Endothelial cell of umbilical vein (primary cell): ENCODE measurements around the gene PHACTR1. TPM values are rescaled to one million over a fixed set of nuclear protein-coding genes. Genes with fewer than 3 reads are reported as not detected.

ENCODE experiments used
- BruUV-seq: library from RNA; stranded (reverse); fragments of 400-500 nt; replicated peaks from 2 replicates; lab custom pipeline; 2021; lab: Mats Ljungman, UMichigan
- CTCF ChIA-PET: fragments of 300-600, 350-600 bp; sonication (Branson Sonifier 250); formaldehyde crosslinking; loops from one replicate; lab custom pipeline; 2021; ENCODE audit warnings: antibody characterized with exemption, inconsistent platforms; lab: Charles Lee
- POLR2A ChIA-PET: fragments of 300-600, 350-600 bp; sonication (Branson Sonifier 250); formaldehyde crosslinking; loops from one replicate; lab custom pipeline; 2021; ENCODE audit warnings: antibody characterized with exemption, inconsistent platforms; lab: Charles Lee
- DNase-seq: peaks from one replicate; pipeline ENCODE4 v3.0.0-alpha.2; 2011; ENCODE audit warnings: low read depth, low spot score
- FAIRE-seq: peaks from 2 replicates; lab custom pipeline; 2011; peaks lifted over from hg19 to GRCh38; lab: Jason Lieb, UNC
- H2AFZ ChIP-seq: 2 replicates; pipeline ENCODE4 v1.6.0; 2012; ENCODE audit warnings: low read depth, low read length, control low read depth, inconsistent platforms
- H3K27ac ChIP-seq: 2 replicates; pipeline ENCODE4 v1.5.1; 2011; ENCODE audit warnings: low read depth, mild to moderate bottlenecking, control low read depth, low read length, moderate library complexity; ENCODE audit not compliant: insufficient read depth
- H3K27me3 ChIP-seq, 2 experiments: 2 replicates each; pipeline versions ENCODE4 v1.6.0 to v1.6.1; 2011; ENCODE audit warnings: low read length in 2 of 2, mixed read lengths in 1 of 2; ENCODE audit not compliant: control insufficient read depth in 2 of 2, insufficient read depth in 2 of 2
- H3K36me3 ChIP-seq, 2 experiments: 2 replicates in 1 of 2; 3 replicates in 1 of 2; pipeline ENCODE4 v1.5.1; 2011; ENCODE audit warnings: low read length in 2 of 2, mild to moderate bottlenecking in 1 of 2, moderate library complexity in 1 of 2; ENCODE audit not compliant: control insufficient read depth in 2 of 2, insufficient read depth in 2 of 2; ENCODE audit errors: extremely low read depth in 1 of 2
- H3K4me1 ChIP-seq: 3 replicates; pipeline ENCODE4 v1.5.1; 2011; ENCODE audit warnings: mild to moderate bottlenecking, low read length; ENCODE audit not compliant: control insufficient read depth, insufficient read depth; ENCODE audit errors: extremely low read depth
- H3K4me2 ChIP-seq: 2 replicates; pipeline ENCODE4 v1.6.1; 2011; ENCODE audit warnings: low read length, control low read depth, mixed read lengths; ENCODE audit not compliant: insufficient read depth
- H3K4me3 ChIP-seq, 3 experiments: fragments of 200-600 bp in 1 of 3; sonication (generic), shearing (Covaris generic) in 1 of 3; replicated peaks in 1 of 3; 2 replicates each; pipeline ENCODE4 v1.5.1; 2011 to 2016; ENCODE audit warnings: control low read depth in 3 of 3, low read length in 3 of 3, mild to moderate bottlenecking in 2 of 3, inconsistent platforms in 1 of 3, low read depth in 1 of 3, moderate library complexity in 1 of 3; ENCODE audit not compliant: insufficient read depth in 1 of 3
- H3K79me2 ChIP-seq: 2 replicates; pipeline ENCODE4 v1.6.0; 2012; ENCODE audit warnings: low read length, inconsistent platforms; ENCODE audit not compliant: control insufficient read depth, insufficient read depth
- H3K9ac ChIP-seq: replicated peaks from 2 replicates; pipeline ENCODE3; 2011; ENCODE audit warnings: low read length, control low read depth; ENCODE audit not compliant: insufficient read depth; ENCODE audit errors: extremely low read depth
- H3K9me1 ChIP-seq: replicated peaks from 3 replicates; pipeline ENCODE4 v1.6.0; 2011; ENCODE audit warnings: mild to moderate bottlenecking, low read length; ENCODE audit not compliant: control insufficient read depth, insufficient read depth; ENCODE audit errors: extremely low read depth
- H3K9me3 ChIP-seq: replicated peaks from 2 replicates; pipeline ENCODE4 v1.5.1; 2012; ENCODE audit warnings: low read length, inconsistent platforms; ENCODE audit not compliant: control insufficient read depth, insufficient read depth
- H4K20me1 ChIP-seq: replicated peaks from 2 replicates; pipeline ENCODE3; 2011; ENCODE audit warnings: mild to moderate bottlenecking, low read length; ENCODE audit not compliant: control insufficient read depth, insufficient read depth; ENCODE audit errors: extremely low read depth
- CTCF ChIP-seq, 2 donors: IDR thresholded peaks; 1 replicate in 1 of 2; 2 replicates in 1 of 2; pipeline ENCODE4 v1.5.1; 2011; ENCODE audit warnings: low read length in 2 of 2, mild to moderate bottlenecking in 2 of 2, moderate library complexity in 2 of 2, control low read depth in 1 of 2, inconsistent platforms in 1 of 2, low read depth in 1 of 2; ENCODE audit not compliant: insufficient read depth in 1 of 2; ENCODE audit errors: extremely low read depth in 1 of 2
- EZH2 ChIP-seq: IDR thresholded peaks from 2 replicates; pipeline ENCODE4 v1.6.1; 2012; ENCODE audit warnings: borderline replicate concordance, low read depth, mild to moderate bottlenecking, moderate library complexity, low read length, inconsistent platforms; ENCODE audit not compliant: severe bottlenecking
- MAX ChIP-seq: IDR thresholded peaks from 2 replicates; pipeline ENCODE4 v1.6.1; 2011; ENCODE audit not compliant: insufficient read depth, insufficient read length
- MYC ChIP-seq: IDR thresholded peaks from one replicate; pipeline ENCODE4 v1.6.1; 2011; ENCODE audit warnings: mild to moderate bottlenecking, low read depth, low read length
- POLR2AphosphoS5 ChIP-seq: IDR thresholded peaks from 2 replicates; pipeline ENCODE4 v1.6.1; 2012; ENCODE audit warnings: low read depth, mild to moderate bottlenecking, control low read depth, low read length, moderate library complexity; ENCODE audit not compliant: insufficient read depth
- dilution Hi-C: fragments of 300-500 bp; cut with MboI; formaldehyde crosslinking; loops from one replicate; pipeline ENCODE4 v1.15.0; 2019; ENCODE audit warnings: low sequenced_read_pairs; ENCODE audit not compliant: extremely low pct_ligation_motif_present
- intact Hi-C: fragments of 100-400 bp; cut with micrococcal nuclease; formaldehyde crosslinking; loops from one replicate; pipeline ENCODE4 v1.10.0; 2022
- polyA plus RNA-seq, 4 experiments: library from polyadenylated mRNA; depleted of rRNA in 3 of 4; stranded (reverse) in 3 of 4; unstranded in 1 of 4; fragments of >200 nt; gene quantifications; 2 replicates each; pipeline versions ENCODE4 v1.2.1 to v1.2.3, GENCODE V29; 2011 to 2012; ENCODE audit warnings: missing spikeins in 1 of 4
- total RNA-seq: library from RNA; stranded (reverse); gene quantifications from 2 replicates; pipeline ENCODE4 v1.2.3, GENCODE V29; 2021

Gene PHACTR1
- total and polyA plus RNA-seq, 2 donors (not counting 3 experiments of a cell fraction or from before 2014, with no cell fraction given): 2.4 to 23.2 TPM

- Histone ChIP-seq H3K4me1 (no peaks in the 10 kb centered on the region), H3K9me1 (no peaks in the 10 kb centered on the region), H4K20me1 (no peaks in the 10 kb centered on the region), H3K4me2 (no peak overlapping the region), H3K9ac (no peak overlapping the region), H3K4me3 (no peak overlapping the region), H3K27ac (no peak overlapping the region), H3K27me3 (peaks cover 0 to 1% of the 10 kb centered on the region in 2 experiments), H3K9me3 (no peaks in the 10 kb centered on the region), H3K36me3 (no peaks in the 10 kb centered on the region), H3K79me2 (no peaks in the 10 kb centered on the region), H2AFZ (no peak overlapping the region)
- no peak for DNase-seq
- POLR2A ChIA-PET: no interaction called here
- no peak for TF ChIP-seq EZH2
- TF ChIP-seq MAX: no peak
- TF ChIP-seq POLR2AphosphoS5: no peak
- CTCF ChIA-PET: no interaction called here
- dilution Hi-C loops: no loop called here
- no TSS peak for BruUV-seq
- intact Hi-C loops: no loop called here
- FAIRE-seq: no peak
These were observed 88.5 kb downstream of the PHACTR1 start for GRCh38 chr6:12804952-12805645.

GRCh38 chr6:12806136-12806535 lies 89.6 kb downstream of the PHACTR1 start:
- Histone ChIP-seq H3K4me3 (no peak overlapping the region), H3K9me3 (no peaks in the 10 kb centered on the region), H2AFZ (no peak overlapping the region), H3K4me2 (no peak overlapping the region), H3K9me1 (no peaks in the 10 kb centered on the region), H3K36me3 (no peaks in the 10 kb centered on the region), H4K20me1 (no peaks in the 10 kb centered on the region), H3K27me3 (peaks cover 0 to 3% of the 10 kb centered on the region in 2 experiments), H3K27ac (no peak overlapping the region), H3K4me1 (no peaks in the 10 kb centered on the region), H3K9ac (no peak overlapping the region), H3K79me2 (no peaks in the 10 kb centered on the region)
- ChIA-PET POLR2A (no interaction called here), CTCF (interaction anchor here (0.6 to 1.4 kb wide), 2 partner anchors 8 to 604 kb away, joined by 3 to 4 read pairs; no protein-coding TSS in a partner anchor)
- intact Hi-C loops (no loop called here), dilution Hi-C loops (no loop called here)
- no peak for TF ChIP-seq MYC
- no peak for TF ChIP-seq CTCF (IDR thresholded peaks at IDR 0.05; ENCODE audit: extremely low read depth in 1 of 2, insufficient read depth in 1 of 2, low read depth in 1 of 2, low read length in 2 of 2)
- no peak for TF ChIP-seq EZH2
- no peak for DNase-seq
- BruUV-seq: no TSS peak
- no peak for FAIRE-seq
